HT-29 (cell line): ENCODE data around the gene ENTPD3. TPM values are rescaled to one million over a fixed set of nuclear protein-coding genes. Genes with fewer than 3 reads are reported as not detected.
"Not testable (repeated sequence)": the region's sequence is repeated elsewhere in the genome, so short reads cannot be mapped to it uniquely, and the experiment has no call there.

Experiments used
- DNase-seq: peaks from one replicate; pipeline ENCODE4 v3.0.0-alpha.2; 2015; ENCODE audit warnings: low spot score
- total RNA-seq: library from RNA; depleted of rRNA; stranded (reverse); fragments of >200 nt; shearing (Covaris generic); gene quantifications from 2 replicates; pipeline ENCODE4 v1.2.3, GENCODE V29; 2014; rRNA removed

The ENTPD3 gene
- total RNA-seq, 1 experiment from 2014 or later: not detected

GRCh38 chr3:40458473-40458872 is 71.5 kb downstream of the ENTPD3 start:
- no peak for DNase-seq

- DNase-seq: not testable (repeated sequence)
Observed at GRCh38 chr3:40460481-40460880, 73.5 kb downstream of the ENTPD3 start.

DNA sequence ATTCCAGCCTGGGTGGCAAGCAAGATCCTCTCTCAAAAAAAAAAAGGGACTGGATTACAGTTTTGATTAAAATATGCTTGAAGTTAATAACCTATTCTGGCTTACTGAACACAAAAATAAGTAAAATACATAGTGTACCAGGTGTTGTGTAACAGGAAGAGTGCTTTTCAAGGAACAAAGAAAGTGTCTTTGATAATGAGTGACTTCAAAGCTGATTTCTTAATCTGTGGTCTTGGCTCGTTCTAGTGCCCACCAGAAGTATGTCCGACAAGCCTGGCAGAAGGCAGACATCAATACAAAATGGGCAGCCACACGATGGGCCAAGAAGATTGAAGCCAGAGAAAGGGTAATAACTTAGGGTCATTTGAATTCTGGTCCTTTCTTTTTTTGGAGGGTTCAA is 74.2 kb downstream of the ENTPD3 start:
- no peak for DNase-seq

- not testable (repeated sequence) for DNase-seq
Observed at GRCh38 chr3:40462838-40463237, 75.9 kb downstream of the ENTPD3 start.

GRCh38 chr3:40463579-40463978 is 76.6 kb downstream of the ENTPD3 start:
- DNase-seq: no peak

- DNase-seq: no peak
Observed at GRCh38 chr3:40464339-40465110, 77.5 kb downstream of the ENTPD3 start.

DNA sequence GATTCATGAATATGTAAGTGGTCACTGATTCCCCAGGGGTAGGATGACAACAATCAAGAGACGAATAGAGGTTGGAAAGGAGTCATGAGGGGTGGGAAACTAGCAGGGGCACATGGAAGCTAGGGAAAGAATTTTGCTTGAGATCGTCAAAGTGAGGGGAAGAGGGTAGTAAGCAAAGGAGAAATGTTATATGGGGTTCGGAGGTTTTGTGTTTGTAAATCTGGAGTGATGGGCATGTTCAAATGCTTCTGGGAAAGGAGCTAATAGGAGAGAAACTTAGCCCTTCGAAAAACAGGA is 78.1 kb downstream of the ENTPD3 start:
- DNase-seq: no peak

DNA sequence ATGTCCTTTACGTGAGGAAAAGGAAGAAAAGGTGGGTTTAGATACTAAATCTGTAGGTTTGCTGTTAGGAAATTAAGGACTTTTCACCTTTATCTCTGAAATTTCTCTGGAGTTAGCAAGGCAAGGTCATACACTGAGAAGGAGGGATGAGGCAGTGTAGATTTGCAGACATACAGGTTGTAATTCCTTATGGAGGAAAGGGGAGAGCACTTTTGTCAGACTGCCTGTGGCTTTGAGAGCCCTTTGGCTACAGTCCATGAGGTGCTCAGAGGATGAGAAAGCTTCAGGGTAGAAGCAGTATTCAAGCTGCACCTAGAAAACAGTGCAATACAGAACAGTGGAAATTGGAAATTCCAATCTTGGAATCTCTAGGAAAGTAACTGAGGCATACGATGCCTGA is 78.5 kb downstream of the ENTPD3 start:
- no peak for DNase-seq

DNA sequence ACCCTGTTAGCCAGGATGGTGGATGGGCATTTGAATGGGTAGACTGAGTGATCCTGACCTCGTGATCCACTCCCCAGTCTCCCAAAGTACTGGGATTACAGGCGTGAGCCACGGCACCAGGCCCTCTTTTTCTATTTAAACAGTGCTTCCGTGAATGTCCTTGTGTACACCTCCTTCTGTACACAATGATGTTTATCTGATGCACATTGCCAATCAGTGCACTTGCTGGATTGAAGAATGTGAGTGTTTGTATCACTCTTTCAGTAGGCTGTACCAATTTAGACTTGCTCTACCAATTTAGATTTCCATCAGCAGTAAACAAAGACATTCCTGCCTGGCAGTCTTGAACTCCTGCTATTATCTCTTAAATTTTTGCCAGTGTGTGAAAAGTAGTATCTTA is 81.0 kb downstream of the ENTPD3 start:
- no peak for DNase-seq

- no peak for DNase-seq
Observed at GRCh38 chr3:40470701-40471100, 83.7 kb downstream of the ENTPD3 start.

- DNase-seq: peak; percentile 59
Observed at GRCh38 chr3:40476478-40477470, 89.8 kb downstream of the ENTPD3 start, which contains the start of gene ZNF619. ZNF619 (plus strand) TSS chr3:40477122; CDS start chr3:40477980, 858 bp downstream.

GRCh38 chr3:40477666-40478065 is 90.7 kb downstream of the ENTPD3 start:
- DNase-seq: no peak

Other genes with a start within 250 kb of the ENTPD3 start
- 2.9 and 3.0 TPM in 2 replicates for gene EIF1B, start 77.5 kb upstream of the ENTPD3 start, total RNA-seq
- gene RPL14, start 70.2 kb downstream of the ENTPD3 start, total RNA-seq: 332 and 345 TPM in 2 replicates
- 0.81 and 1.4 TPM in 2 replicates for gene ZNF619, start 89.9 kb downstream of the ENTPD3 start, total RNA-seq
- gene ZNF620, start 118.9 kb downstream of the ENTPD3 start, total RNA-seq: 2.1 and 2.8 TPM in 2 replicates
- gene ZNF621, start 137.8 kb downstream of the ENTPD3 start, total RNA-seq: 5.7 and 5.9 TPM in 2 replicates